HL-60/S4 treated with phorbol 12-myristate 13-acetate at 8.2 ng/mL for 4 days and 3 days (cell line): ENCODE results near the gene UPK2.

Experiments
- in situ Hi-C: fragments of 300-500 bp; cut with MboI; formaldehyde crosslinking; loops from 2 replicates; pipeline ENCODE4 v1.15.0; 2022; ENCODE audit warnings: low sequenced_read_pairs

Gene UPK2

DNA sequence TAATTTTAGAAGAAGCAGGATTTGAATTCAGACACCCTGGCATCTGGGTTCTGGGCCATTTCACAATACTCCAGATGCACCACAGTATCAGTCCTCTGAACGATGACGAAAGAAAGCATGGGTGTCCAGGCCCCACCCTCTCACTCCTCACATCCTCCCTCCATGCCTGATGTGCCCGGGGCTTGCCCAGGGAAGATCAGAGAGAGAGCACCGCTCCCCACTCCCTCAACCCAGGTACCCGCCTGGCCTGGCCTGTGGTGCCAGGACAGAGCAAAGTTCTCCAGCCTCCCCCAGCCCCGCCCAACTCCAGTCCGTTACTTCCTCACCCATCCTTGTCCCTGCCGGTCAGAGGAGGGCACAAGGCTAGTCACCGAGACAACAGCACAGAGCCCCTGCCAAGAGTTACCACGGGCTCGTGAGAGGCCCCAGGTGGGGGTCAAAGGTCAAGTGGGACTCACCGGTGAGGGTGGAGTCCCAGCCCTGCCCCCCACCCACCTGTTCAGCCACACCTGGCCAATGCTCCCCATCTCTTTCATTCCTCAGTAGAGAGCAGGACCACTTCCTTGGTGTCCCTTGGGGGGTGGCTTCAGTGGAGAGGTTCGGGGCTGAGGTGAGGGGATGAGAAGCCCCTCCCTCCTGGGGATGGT lies 38.5 kb upstream of the UPK2 start:
- in situ Hi-C loops: no loop called here

GRCh38 chr11:118918128-118918685 lies 37.9 kb upstream of the UPK2 start:
- in situ Hi-C loops: no loop called here

- in situ Hi-C loops: no loop called here
Measured at GRCh38 chr11:118918686-118919280, 37.3 kb upstream of the UPK2 start.

DNA sequence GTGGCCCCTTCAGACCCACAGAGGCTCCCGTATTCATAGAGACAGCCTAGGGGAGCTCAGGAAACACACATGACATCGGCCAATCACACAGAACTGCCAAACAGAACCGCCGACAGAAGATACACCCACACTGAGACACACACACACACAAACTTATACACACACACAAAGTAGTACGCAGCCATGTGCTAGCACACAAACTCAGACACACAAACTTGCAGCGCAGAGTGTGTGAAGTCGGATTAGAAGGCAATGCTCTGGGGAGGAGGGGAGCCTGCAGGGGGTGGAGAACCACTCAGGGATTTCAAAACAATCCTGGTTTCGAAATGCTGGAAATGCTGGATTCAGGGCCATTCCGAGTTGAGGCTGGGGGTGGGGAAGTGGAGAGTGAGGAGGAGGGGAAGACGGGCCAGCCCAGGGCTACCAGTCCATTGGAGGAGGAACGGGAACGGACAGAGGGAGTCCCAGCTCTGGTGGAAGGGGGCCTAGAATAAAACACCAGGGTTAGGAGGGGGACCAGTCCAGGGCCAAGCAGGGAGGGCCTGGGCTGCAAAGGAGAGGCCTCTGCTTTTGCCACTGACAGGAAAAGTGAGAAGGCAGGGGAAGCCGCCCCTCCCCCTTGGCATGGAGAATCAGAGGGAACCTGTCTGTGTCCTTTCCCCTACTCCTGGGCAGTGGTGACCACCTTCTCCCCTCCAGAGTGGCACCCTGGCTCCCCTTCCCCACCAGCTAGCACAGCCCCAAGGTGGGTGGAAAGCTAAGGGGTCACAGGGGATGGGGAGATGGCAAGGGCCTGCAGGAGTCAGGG lies 34.8 kb upstream of the UPK2 start:
- in situ Hi-C loops: no loop called here

- in situ Hi-C loops: no loop called here
Measured at GRCh38 chr11:118921929-118922744, 34.0 kb upstream of the UPK2 start.

- in situ Hi-C loops: no loop called here
Measured at GRCh38 chr11:118922745-118923627, 33.1 kb upstream of the UPK2 start.

- in situ Hi-C loops: no loop called here
Measured at GRCh38 chr11:118923721-118924587, 32.1 kb upstream of the UPK2 start.

- in situ Hi-C loops: no loop called here
Measured at GRCh38 chr11:118924591-118925585, 31.2 kb upstream of the UPK2 start.

- in situ Hi-C loops: no loop called here
Measured at GRCh38 chr11:118927554-118928100, 28.5 kb upstream of the UPK2 start.

DNA sequence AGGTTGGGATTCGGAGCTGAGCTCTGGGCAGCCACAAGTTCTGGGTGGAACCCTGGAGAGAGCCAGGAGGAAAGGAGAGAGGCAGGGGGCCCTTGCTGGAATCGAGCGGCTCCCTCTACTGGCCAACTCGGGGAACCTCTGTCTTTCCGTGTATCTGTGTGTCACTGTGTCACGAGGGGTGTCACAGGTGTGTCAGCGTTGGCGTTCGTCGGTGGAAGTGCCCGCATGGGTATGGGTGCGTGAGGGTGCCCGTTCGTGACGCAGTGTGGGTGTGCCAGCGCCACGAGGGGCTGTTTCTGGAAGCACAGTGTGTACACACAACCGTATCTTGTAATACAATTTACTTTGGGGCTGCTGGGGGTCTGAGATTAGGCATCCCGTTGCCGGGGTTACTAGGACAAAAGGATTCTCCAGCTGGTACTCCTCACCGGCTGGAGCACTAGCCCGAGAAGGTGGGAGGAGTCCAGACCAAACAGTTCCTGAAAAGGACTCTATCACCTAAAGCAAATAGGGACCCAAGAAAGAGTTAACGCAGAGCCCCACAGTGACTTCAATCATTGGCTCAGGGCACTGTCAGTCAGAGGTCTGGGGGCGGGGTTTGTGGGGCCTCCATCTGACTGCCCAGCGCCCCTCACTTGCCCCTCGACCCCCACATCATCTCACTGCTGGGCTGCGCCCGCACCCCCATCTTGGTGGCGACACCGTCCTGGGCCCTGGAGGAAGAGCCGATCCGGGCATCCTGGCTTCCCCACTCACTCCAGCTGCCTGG lies 27.8 kb upstream of the UPK2 start:
- in situ Hi-C loops: no loop called here

DNA sequence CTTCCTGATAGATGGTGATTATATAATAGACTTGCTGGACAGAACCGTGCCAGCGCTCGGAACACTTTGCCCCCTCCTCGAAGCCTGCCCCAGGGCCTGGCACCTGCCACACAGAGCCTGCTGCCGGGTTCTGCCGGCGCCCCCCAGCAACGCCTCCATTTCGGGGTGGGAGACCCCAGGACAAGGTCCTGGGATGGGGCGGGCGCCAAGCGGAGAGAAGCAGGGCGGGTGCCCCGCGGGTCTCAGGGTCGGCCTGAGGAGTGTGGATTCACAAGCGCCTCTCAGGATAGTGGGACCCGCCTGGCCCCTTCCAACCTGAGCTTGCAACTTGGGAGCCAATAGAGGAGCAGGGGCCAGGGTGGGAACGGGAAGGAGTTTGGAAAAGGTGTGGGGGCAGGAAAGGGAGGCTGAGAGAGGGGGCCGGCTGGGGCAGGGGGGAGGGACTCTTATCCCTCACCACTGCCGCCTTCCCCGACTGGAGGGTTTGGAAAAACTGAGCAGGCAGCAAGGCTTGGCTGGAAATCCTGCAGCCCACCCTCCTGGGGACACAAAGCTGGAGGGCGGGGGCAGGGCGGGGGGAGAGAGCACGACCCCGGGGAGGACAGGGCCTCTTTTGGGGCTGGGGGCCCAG lies 27.1 kb upstream of the UPK2 start:
- in situ Hi-C loops: no loop called here

- in situ Hi-C loops: no loop called here
Measured at GRCh38 chr11:118929501-118930093, 26.5 kb upstream of the UPK2 start.

- in situ Hi-C loops: no loop called here
Measured at GRCh38 chr11:118930094-118930712, 25.9 kb upstream of the UPK2 start.

DNA sequence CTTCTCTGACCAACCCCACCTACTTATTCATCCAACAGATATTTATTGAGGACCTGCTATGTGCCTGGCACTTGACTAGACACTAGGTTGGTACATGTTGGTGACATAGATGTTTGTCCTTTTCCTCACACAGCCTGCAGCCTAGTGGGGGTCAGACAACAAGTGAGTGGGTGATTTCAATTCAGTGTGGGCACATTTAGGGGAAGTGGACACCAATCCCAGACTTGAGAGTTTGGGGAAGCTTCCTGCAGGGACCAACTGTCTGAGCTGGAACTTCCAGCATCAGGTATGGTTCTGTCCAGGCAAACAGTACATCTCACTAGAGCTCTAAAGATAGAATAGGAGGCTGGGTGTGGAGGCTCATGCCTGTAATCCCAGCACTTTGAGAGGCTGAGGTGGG lies 24.5 kb upstream of the UPK2 start:
- in situ Hi-C loops: no loop called here

GRCh38 chr11:118933486-118933885 lies 22.6 kb upstream of the UPK2 start:
- in situ Hi-C loops: no loop called here
